ENCODE data around the gene HADH.

Gene HADH

GRCh38 chr4:108060164-108060563 lies 70.5 kb downstream of the HADH start:
- no peak for DNase-seq

- DNase-seq, result no peak
Observed at GRCh38 chr4:108060686-108061321, 71.1 kb downstream of the HADH start.

GRCh38 chr4:108068442-108068841 lies 78.8 kb downstream of the HADH start:
- DNase-seq, result no peak

GRCh38 chr4:108070775-108071174 lies 81.1 kb downstream of the HADH start:
- no peak for DNase-seq

GRCh38 chr4:108072300-108072699 lies 82.6 kb downstream of the HADH start:
- DNase-seq, result peak; percentile 36

GRCh38 chr4:108078024-108078733 lies 88.5 kb downstream of the HADH start:
- DNase-seq, result no peak

DNA sequence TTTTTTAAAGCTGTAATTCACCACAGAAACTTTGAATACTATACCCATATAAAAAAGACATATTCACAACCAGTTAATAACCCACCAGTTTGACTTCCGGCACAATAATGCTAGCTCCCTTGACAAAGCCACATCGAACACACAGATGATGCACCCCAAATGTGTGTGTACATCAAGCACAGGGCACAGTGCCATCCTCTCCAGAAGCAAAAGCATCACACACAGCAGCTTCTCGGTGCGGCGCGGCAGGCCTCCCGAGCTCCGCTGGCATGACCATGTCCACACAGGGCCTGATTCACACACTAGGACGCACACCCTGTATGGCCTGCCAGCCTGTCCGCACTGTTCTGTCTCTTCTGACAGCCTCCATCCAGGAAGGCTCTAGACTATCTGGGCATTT lies 91.1 kb downstream of the HADH start:
- DNase-seq, result peak; percentile 16

GRCh38 chr4:108081256-108081655 lies 91.6 kb downstream of the HADH start:
- no peak for DNase-seq

Data from activated CD4-positive, alpha-beta T cell treated with anti-CD3 and anti-CD28 coated beads, Interleukin-10, Interleukin-2, amounts not matched to agents 100 ng/mL and 50 ng/mL, durations not matched to agents 16 hours and 8 hours (primary cell).